ENCODE data around the gene STRC.
A peak's percentile ranks its signal among the peaks of the same experiment; 100 is the strongest.
"Not testable (repeated sequence)": the region's sequence is repeated elsewhere in the genome, so short reads cannot be mapped to it uniquely, and the experiment has no call there.

STRC gene

DNA sequence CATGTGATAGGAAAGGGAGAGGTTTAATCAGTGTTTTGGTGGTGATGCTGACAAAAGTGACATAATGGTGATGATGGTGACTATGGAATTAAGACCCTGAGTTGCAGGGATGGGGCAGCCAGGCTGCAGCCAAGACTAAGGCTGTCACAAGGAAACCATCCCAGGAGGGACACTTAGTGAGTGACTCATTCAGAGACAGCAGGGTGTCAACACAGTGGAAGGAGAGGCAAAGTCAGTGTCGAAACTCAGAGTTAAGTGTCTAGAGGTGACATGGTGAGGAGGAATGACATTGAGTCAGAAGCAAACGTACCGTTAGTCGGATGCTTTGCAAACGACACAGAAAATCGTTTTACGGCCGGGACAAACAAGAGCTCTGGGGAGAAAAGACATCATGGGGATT lies 54.8 kb downstream of the STRC start:
- not testable (repeated sequence) for DNase-seq (ENCODE audit: low read depth)

DNA sequence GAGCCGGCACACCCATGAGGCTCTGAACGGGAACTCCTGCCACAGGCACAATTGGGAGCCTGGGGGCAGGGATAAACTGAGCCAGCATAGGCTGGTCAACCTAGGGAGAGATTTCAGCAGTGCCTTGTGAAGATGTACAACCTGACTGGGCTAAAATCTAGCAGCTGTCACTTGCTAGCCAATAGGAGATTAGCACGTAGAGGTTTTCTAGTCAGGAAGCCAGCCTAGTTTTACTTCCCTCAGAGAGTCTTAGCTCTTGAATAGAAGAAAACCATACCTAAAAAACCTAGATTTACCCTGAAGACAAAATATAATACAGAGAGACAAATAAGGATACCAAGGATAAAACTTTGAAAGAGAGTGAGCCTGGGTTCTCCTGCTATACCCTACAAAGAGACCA lies 55.8 kb downstream of the STRC start:
- DNase-seq (ENCODE audit: low read depth): not testable (repeated sequence)

DNA sequence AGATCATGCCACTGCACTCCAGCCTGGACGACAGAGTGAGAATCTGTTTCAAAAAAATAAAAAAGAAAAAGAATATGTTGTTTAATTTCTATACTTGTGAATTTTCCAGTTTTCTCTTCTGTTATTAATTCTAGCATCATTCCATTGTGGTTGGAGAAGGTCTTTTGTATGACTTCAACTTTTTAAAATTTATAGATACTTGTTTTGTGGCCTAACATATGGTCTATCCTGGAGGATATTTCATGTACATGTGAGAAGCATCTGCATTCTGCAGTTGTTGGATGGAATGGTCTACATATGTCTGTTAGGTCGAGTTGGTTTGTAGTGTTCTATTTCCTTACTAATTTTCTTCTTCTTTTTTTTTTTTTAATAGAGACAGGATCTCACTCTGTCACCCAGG lies 65.6 kb downstream of the STRC start:
- no peak for DNase-seq (ENCODE audit: low read depth)

DNA sequence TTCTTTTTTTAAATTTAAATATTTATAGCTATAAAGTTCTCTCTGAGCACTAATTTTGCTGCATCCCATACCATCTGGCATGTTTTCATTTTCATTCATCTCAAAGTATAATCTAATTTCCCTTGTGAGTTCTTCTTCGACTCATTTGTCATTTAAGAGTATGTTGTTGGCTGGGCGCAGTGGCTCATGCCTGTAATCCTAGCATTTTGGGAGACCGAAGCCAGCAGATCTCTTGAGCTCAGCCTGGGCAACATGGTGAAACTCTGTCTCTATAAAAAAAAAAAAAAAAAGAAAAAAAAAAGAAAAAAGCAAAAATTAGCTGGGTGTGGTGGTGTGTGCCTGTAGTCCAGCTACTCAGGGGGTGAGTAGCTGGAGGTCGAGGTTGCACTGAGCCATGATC lies 66.3 kb downstream of the STRC start:
- no peak for DNase-seq (ENCODE audit: low read depth)

DNA sequence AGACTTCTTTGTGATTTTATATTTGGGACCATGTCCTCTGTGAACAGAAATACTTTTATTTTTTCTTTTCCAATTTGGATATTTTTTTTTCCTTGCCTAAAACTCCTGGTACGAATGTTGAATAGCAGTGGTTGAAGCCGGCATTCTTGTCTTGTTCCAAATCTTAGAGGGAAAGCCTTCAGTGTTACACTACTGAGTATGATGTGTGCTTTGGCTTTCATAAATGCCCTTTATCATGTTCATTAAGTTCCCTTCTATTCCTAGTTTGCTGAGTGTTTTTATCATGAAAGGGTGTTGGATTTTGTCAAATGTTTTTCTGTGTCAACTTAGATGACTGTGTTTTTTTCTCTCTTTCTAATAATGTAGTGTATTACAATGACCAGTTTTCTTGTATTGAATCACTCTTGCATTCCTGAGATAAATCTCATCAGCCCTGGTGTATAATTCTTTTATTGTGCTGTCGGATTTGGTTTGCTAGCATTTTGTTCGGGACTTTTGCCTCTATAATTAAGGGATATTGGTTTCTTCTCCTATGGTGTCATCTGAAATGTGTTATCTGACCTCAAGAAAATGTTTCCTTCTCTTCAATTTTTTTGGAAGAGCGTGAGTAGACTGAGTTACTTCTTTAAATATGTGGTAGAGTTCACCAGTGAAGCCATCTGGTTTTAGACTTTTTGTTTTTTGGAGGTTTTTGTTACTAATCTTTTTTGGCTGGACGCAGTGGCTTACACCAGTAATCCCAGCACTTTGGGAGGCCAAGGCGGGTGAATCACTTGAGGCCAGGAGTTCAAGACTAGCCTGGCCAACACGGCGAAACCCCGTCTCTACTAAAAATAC lies 67.9 kb downstream of the STRC start:
- peak; percentile 26 for DNase-seq (ENCODE audit: low read depth)
